Measurements from ENCODE around the gene ANKRD11.
A peak's percentile ranks its signal among the peaks of the same experiment; 100 is the strongest.

Gene ANKRD11

DNA sequence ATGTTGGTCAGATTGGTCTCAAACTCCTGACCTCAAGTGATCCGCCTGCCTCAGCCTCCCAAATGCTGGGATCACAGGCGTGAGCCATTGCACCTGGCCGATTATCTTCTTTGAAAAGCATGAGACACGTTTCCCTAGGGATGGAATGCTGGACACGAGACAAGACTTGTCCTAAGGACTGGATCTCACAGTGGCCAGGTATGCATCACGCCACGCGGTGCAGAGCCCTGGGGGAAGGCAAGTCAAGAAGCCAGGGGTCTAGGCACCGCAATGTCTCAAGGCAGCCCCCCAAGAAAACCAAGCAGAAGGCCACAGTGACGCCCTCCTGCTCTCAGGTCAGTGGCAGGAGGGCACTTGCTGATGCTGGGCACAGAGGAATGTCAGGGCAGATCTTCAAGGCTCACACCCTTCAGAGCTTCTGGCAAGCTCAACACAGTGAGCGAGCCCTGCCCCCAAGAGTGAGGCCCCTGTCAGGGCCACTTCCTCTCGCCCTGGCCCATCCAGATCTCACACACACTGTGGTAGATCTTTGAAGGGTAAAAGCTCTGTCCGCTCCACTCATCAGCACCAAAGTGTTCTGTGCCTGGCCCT is 138.2 kb downstream of the ANKRD11 start:
- FAIRE-seq = no peak
- no peak for DNase-seq (ENCODE audit: low spot score)

DNA sequence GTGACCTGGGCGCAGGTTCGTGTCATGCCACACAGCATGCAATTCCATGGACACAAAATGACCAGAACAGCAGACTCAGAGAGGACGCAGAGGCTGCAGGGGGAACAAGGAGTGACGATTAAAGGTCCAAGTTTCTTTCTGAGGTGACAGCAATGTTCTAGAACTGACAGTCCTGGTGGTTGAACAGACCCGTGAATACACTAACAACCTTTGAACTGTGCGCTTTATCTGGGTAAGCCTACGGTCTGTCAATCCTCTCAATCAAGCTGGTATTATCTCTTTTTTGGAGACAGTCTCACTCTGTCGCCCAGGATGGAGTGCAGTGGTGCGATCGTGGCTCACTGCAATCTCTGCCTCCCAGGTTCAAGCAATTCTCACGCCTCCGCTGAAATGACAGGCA is 138.7 kb downstream of the ANKRD11 start:
- DNase-seq (ENCODE audit: low spot score) = no peak
- FAIRE-seq = no peak

DNA sequence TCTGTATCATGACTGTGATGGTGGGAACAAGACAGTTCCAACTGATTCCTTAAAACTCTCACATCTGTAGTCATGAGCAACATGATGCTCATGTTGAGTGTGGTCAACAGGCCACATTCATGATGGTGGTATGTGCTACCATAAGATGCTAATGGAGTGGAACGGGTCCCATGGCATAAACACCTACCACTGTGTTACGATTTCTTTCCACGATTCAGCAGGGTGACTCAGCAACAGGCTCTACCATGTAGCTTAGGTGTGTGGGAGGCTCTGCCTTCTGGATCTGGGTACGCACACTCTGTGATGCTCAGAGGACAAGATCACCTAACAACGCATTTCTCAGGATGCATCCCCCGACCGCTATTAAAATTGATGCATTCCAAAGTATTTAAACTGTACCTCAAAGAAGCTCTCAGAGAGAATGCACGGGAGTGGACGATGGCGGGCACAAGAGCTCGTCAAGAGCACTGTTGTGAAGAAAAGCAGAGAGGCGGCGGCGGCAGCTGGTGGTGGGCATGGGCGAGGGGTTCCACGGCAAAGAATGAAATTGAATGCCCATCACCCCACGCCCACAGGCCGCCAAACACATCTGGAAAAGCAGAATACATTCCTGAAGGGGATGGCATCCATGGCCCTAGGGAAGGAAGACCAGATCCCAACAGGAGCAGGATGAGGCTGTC is 139.5 kb downstream of the ANKRD11 start:
- no peak for FAIRE-seq
- peak; percentile 56 for DNase-seq (ENCODE audit: low spot score)

DNA sequence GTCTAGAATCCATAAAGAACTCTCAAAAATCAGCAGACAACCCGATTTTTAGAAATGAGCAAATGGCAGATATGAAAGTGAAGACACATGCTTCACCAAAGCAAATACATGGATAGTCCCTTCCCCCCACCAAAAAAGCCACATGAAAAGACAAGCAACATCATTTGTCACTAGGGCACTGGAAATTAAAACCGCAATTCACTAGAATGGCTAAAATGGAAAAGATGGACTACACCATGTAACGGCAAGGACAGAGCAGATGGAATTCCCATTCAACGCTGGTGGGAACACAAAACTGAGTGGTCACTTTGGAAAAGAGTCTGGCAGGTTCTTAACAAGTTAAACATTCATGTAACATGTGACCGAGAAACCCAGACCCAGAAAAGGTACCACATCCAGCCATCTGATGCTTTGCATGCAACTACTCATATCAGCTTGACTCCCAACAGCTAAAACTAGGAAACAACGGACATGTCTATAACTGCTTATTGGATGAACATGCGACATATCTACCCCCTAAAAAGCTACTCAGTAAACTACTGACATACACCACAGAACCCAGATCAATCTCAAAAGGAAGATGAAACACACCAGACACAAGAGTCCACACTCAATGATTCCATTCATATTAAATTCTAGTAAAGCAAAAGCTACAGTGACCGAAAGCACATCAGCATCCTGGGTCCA is 140.3 kb downstream of the ANKRD11 start:
- DNase-seq (ENCODE audit: low spot score) = no peak
- FAIRE-seq = no peak

DNA sequence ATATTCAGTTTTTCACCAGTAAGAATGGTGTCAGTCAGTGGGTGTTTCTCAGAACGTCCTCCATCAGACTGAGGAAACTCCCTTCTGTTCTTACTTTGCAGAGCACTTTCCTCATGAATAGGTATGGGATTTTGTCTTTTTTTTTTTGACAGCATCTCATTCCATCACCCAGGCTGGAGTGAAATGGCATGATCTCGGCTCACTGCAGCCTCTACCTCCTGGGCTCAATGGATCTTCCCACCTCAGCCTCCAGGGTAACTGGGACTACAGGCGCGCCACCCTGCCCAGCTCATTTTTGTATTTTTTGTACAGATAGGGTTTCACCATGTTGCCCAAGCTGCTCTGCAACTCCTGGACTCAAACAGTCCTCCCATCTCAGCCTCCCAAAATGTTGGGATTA is 142.6 kb downstream of the ANKRD11 start:
- DNase-seq (ENCODE audit: low spot score) (no peak), FAIRE-seq (no peak)

DNA sequence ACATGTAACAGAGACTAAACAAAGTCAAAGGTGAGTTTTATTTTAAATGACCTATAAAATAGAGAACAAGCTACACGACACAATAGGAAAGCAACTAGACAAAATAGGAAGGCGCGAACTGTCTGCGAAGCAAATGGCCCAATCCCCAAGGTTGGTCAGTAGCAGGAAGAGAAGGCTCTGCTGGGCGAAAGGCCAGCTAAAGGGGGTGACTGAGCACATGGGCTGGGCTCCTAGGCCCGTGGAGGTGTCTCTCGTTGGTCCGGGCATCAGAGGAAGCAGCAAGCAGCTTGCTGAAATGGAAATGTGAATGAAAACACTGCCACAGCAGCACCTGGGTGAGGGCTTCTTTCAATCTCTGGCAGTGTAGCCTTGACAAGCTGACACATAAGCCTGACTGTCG is 143.5 kb downstream of the ANKRD11 start:
- FAIRE-seq (no peak), DNase-seq (ENCODE audit: low spot score) (no peak)

DNA sequence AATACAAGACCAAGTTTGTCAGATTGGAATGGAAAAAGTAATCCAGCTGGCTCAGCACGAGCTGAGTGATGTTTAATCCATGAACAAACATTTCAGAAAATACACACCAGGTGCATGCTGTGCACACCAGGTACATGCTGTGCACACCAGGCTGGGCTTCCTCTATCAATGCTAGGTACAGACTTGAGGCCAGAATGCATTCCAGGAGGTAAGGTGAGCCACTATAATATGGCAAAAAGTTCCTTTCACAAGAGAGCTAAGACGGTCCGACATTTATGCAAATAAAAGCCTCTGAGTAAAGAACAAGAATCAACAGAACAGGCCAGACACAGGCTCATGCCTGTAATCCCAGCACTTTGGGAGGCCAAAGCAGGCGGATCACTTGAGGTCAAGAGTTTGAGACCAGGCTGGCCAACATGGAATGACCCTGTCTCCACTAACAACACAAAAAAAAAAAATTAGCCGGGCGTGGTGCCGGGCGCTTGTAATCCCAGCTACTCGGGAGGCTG is 144.7 kb downstream of the ANKRD11 start:
- DNase-seq (ENCODE audit: low spot score) (no peak), FAIRE-seq (no peak)

DNA sequence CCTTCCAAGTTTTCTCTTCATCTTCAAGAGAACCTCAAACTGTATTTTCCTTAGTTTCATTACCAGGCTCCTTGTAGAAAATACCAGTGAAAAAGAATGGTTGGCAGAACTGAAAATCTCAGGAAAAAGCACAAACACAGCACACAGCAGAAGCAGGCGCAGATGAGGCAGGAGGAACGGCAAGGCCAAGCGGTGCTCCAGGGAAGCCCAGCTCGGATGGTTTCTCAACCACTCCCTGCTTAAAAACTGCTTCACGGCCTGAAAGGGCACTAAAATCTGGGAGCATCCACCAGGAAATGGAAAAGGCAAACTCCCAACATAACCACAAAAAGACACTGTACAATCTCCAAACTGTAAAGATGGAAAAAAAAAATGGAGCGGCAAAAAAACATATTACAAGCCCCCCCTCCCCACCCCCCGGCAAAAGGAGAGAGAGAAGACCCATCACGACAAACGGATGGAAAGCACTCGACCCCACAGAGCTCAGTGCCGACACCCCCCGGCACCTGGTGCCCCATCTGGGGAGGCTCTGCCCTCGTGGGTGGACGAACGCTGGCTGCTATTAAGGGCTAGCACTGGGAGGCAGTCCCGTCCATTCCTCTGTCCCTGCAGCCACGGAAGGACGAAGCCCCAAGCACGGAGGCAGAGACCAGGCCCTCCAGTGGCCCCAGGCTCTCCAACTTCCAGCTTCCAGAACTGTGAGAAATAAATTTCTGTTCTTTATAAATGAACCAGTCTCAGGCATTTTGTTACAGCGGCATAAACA is 145.3 kb downstream of the ANKRD11 start:
- no peak for FAIRE-seq

DNA sequence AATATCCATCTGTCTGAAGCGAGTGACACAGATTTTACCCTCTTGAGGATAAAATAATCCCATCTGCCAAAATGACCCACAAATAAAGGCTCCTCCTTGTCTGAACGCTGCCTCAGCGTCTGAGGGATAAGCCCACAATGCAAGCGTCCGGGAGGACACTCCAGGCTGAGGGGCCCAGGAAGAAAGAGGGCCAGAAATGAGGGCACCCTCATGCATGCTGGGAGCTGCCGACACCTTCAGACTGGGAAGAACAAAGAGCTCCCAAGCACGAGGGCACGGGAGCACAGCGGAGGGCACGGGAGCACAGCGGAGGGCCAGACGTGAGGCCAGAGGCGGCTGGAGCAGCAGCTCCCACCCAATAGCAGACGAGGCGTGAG is 145.9 kb downstream of the ANKRD11 start:
- DNase-seq (ENCODE audit: low spot score) (no peak), FAIRE-seq (no peak)

More for the DNA sequence above, 145.3 kb downstream of the ANKRD11 start:
- no peak for DNase-seq (ENCODE audit: low spot score)

DNA sequence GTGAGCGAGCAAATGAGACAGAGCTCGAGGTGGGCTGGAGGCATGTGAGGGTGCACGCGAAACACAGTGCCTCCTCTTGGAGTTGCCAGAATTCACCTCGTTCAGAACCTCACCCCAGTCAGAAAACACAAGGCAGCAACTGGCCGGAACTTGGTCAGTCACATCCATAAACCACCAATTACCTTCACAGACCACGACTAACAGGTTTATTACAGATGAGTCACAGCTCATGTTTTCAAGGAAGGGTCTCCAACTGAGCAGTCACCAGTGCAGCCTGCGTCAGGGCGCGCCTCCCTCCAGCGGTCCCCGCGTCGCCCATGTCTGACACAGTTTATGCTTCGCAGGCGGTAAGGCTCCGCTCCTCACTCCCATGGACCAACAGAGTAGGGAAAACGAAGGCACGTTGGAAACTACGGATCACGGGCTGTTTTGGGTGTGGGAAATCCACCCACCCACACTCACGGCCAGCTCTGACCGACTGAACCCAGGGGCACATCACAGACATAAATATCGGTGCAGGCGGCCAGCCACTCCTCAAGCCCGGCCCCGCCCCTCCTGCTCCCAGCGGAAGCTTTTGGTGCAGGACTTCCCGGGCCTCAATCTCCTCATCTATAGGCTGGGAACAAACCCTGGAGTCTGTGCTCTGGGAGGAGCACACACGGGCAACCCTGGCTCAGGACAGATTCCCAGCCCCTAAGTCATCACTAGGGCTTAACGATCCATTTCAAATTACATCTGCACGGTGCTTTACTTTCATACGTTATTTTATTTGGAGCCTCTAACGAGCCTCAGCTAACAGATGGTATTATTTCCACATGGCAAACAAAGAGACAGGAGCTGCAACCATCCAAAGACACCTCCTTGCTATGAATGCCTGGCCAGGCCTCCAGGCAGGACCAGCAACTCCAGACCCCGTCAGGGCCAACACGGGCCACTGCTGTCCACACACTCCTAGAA is 146.6 kb downstream of the ANKRD11 start:
- no peak for FAIRE-seq

DNA sequence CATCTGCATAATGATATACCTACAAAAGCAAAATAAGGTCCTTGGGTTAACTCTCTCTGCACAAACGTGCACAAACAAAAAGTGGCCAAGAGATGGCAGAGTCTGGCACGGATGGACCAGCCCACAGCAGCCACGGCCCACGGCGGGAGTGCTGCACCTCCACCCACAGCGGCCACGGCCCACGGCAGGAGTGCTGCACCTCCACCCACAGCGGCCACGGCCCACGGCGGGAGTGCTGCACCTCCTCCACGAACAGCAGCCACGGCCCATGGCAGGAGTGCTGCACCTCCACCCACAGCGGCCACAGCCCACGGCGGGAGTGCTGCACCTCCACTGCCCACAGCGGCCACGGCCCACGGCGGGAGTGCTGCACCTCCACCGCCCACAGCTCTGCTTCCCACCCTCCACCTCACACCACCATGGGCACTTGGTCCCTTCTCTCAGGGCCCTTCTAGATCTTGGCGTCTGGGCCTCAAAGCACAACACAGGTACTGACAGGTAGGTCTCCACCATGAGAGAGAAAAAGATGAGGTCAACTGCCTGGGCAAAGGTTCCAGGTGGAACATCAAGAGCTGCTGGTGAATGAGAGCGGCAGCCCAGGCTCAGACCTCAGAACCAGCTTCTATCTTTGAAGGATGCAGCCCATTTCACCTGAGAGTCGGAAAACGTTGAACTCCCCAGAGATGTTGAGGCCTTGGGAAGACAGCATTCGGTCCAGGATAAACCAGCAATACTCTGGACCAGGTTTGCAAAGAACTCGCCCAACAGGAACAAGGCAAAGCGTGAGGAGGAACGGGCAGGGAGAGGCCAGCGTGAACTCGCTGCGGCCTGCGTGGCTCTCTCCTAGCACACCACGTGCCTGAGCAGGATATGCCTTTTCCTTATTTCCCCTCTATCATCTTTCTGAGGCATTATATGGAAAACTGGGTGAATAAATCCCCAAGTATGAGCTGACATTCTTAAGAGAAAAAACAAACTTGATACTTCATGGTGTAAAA is 148.4 kb downstream of the ANKRD11 start:
- DNase-seq (ENCODE audit: low spot score) (no peak), FAIRE-seq (no peak)

More for the DNA sequence above, 146.6 kb downstream of the ANKRD11 start:
- peak; percentile 22 for DNase-seq (ENCODE audit: low spot score)

DNA sequence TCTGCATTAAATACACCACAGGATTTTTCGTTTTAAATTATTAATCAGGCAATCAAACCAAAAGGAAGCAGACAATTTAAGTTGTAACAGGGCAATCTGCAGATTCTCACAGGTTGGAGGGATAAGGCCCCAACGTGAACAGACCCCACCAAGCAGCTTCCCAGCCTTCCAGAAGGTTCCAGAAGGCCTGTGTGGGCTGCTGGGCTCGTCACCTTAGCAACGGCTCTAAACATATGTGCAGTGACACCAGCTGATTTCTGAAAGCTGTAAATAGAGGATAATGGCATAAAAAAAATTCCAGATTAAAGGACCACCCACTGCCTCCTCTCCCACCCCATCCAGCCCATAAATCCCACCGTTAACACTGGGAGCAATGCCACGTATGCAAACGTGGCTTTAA is 149.1 kb downstream of the ANKRD11 start:
- DNase-seq (ENCODE audit: low spot score) (no peak), FAIRE-seq (no peak)

DNA sequence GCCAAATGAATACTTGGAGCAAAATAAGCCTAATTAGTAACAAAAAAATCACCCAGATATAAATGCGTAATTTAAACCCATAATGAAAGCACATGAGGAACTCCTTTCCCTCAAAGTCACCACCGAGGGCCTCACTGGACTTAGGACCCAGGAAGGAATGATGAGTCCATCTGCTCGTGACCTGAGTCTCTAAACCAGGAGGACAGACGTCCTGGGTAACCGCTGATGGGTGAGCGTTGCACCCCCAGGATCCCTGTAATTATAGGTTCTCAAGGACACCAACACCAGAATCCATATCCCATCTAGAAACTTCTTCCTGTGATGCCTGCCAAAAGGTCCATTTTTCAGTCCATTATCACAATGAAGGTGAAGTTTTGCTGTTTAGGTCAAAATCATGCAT is 151.5 kb downstream of the ANKRD11 start:
- FAIRE-seq (no peak), DNase-seq (ENCODE audit: low spot score) (no peak)

DNA sequence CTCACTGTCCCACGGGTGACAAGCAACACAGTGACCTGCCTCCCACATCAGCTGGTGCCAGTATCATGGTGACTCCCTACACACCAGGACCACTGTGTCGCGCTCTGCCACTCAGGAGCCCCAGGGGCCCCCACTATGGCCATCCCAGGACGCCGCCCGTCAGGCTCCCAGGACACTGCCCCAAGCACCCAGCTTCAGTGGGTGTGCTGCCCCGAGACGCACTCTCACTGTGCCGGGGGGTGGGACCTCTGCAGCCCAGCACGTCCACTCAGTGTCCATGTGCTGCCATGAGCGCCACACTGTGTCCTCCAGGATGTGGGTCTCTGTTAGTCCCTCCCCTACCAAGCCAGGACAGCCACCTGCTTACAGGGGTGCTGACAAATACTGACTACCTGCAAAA is 152.4 kb downstream of the ANKRD11 start:
- FAIRE-seq (no peak), DNase-seq (ENCODE audit: low spot score) (no peak)

DNA sequence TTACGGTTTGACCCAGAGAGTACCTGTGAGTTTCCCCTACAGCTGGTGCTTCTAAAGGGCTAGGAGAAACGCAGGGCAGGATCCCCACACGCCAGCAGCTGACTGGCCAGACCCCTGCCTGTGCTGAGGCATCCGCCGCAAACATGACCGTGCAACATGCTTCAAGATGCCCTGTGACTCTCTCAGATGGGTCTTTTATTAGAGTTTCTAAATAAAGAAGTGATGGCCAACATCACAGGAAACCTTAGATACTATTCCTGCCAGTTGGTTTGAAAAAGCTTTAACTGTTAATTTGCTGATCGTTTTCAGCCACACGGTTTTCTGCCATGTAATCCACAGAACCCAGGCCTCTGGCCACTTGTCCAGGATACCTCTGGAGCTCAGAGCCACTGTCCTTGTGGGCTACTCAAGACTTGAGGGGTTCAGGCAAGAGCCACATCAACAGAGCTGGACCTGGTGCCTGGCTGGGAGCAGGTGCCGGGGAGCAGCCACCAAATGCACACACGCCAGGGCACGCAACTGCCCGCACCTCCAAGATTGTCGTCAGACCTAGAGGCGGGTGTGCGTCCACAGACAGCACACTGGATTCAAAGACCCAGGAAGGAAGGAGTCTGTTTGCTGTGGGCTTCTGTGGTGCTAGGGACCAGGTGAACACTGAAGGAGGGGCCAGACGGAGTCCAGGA is 154.4 kb downstream of the ANKRD11 start:
- DNase-seq (ENCODE audit: low spot score) (no peak), FAIRE-seq (no peak)

DNA sequence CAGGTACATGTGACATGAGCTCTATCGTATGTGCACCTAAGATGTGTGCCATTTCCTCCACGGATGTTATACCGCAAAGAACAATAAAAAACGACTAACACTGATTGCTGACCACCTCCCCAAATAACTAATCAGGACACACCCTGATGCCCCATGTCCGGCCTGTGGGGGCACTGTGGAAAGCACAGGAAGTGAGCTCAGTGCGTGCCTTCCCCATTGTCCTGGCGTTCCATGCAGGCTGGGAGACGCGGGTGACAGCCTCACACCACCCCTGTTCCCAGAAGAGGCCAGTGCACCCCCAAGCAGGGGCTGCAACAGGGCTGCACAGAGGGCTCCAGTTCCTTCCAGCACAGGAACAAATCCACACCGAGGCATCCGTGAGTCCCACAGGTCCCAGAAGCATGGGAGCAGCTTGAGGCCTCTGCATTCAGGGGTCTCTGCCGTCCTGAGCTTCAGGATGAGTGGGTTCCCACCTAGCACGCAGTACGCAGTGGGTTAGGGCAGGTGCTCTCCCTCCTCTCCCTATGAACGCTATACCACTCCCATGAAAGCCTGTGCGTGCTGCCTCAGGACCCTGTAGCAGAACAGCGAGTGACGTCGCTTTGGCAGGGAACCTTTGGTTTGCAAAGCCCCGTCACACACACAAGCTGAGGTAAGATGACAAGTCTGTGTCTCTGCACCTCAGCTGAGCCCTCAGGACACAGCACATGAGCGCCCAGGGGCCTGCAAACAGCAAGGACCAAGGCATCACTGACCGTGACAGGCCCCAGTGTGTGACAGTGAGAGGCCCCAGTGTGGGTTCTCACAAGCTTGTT is 155.2 kb downstream of the ANKRD11 start:
- no peak for DNase-seq (ENCODE audit: low spot score)

DNA sequence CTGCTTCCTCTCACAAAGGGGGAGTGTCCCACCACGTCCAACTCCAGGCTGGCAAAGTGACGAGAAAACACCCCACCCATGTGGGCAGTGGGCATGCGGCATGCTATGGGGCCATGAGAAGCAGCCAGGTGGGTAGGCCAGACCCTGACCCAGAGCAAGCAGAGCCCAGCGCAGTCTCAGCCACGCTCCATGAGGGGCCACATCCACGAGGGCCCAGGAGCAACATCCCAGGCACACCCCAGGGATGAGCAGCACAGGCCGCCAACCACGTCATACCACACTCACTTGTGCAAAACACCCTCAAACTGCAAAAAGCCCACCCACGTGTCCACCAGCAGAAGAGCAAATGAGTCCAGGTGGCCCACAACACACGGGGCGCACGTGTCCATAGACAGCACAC is 155.9 kb downstream of the ANKRD11 start:
- FAIRE-seq (no peak), DNase-seq (ENCODE audit: low spot score) (no peak)

More for the DNA sequence above, 155.2 kb downstream of the ANKRD11 start:
- FAIRE-seq = no peak

DNA sequence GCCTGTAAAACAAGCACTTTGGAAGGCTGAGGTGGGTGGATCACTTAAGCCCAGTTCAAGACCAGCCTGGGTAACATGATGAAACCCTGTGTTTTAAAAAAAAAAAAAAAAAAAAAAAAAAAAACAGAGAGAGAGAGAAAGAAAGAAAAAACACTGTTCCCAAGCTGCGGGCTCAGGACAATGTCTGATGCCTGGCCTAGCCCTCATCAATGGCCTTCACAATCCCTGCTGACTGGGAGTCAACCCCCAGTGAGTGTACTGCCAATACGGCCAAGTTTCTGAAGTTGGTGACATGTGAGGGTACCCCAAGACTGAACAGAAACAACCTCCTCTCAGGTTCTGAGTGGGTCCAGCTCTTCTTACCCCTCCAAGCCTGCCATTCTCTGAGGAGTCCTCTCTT is 156.3 kb downstream of the ANKRD11 start:
- DNase-seq (ENCODE audit: low spot score) (no peak), FAIRE-seq (no peak)

Measured in RCC 7860 (cell line).